CD8-positive, alpha-beta memory T cell (primary cell): ENCODE data around the gene CYP1A2. TPM values are rescaled to one million over a fixed set of nuclear protein-coding genes. Genes with fewer than 3 reads are reported as not detected.

ENCODE experiments used
- CTCF ChIA-PET: fragments of 350-600 bp; sonication (Branson Sonifier 250); formaldehyde crosslinking; loops from one replicate; lab custom pipeline; 2021; ENCODE audit warnings: antibody characterized with exemption; lab: Charles Lee
- POLR2A ChIA-PET: fragments of 350-600 bp; sonication (Branson Sonifier 250); formaldehyde crosslinking; loops from one replicate; lab custom pipeline; 2021; ENCODE audit warnings: antibody characterized with exemption; lab: Charles Lee
- DNase-seq, 5 donors: peaks; one replicate each; pipeline versions ENCODE4 v3.0.0 to v3.0.0-alpha.2; 2020 to 2022; ENCODE audit warnings: mixed read lengths in 1 of 5
- H3K27ac ChIP-seq: one replicate; pipeline ENCODE4 v1.7.0; 2013; ENCODE audit warnings: low read depth, mild to moderate bottlenecking, low read length, moderate library complexity
- H3K27me3 ChIP-seq: 2 replicates; pipeline ENCODE4 v1.7.0; 2013; ENCODE audit warnings: low read length, mild to moderate bottlenecking; ENCODE audit not compliant: insufficient read depth, poor library complexity, severe bottlenecking
- H3K36me3 ChIP-seq: 2 replicates; pipeline ENCODE4 v1.7.0; 2013; ENCODE audit warnings: mild to moderate bottlenecking, low read length, moderate library complexity; ENCODE audit not compliant: insufficient read depth
- H3K4me1 ChIP-seq: 2 replicates; pipeline ENCODE4 v1.7.0; 2013; ENCODE audit warnings: mild to moderate bottlenecking, low read length, moderate library complexity; ENCODE audit not compliant: insufficient read depth
- H3K4me3 ChIP-seq: 2 replicates; pipeline ENCODE4 v1.7.0; 2013; ENCODE audit warnings: mild to moderate bottlenecking, low read length
- H3K9me3 ChIP-seq: 2 replicates; pipeline ENCODE4 v1.7.0; 2013; ENCODE audit warnings: mild to moderate bottlenecking, low read length
- H3K27ac Mint-ChIP-seq, 8 donors: one replicate each; pipeline ENCODE4 v1.8.0; 2020 to 2021; ENCODE audit warnings: mixed read lengths in 8 of 8, mild to moderate bottlenecking in 6 of 8, inconsistent platforms in 3 of 8, moderate library complexity in 3 of 8
- H3K27me3 Mint-ChIP-seq, 2 donors: one replicate each; pipeline ENCODE4 v1.8.0; 2020 to 2021; ENCODE audit warnings: mixed read lengths in 2 of 2, mild to moderate bottlenecking in 1 of 2, moderate library complexity in 1 of 2
- H3K36me3 Mint-ChIP-seq, 3 donors: one replicate each; pipeline ENCODE4 v1.8.0; 2020 to 2021; ENCODE audit warnings: mixed read lengths in 3 of 3, inconsistent platforms in 1 of 3, mild to moderate bottlenecking in 1 of 3
- H3K4me1 Mint-ChIP-seq, 3 donors: one replicate each; pipeline ENCODE4 v1.8.0; 2020 to 2021; ENCODE audit warnings: mixed read lengths in 3 of 3, inconsistent platforms in 1 of 3, mild to moderate bottlenecking in 1 of 3
- H3K4me3 Mint-ChIP-seq, 7 donors: one replicate each; pipeline ENCODE4 v1.8.0; 2020 to 2021; ENCODE audit warnings: mixed read lengths in 7 of 7, mild to moderate bottlenecking in 6 of 7, moderate library complexity in 4 of 7, inconsistent platforms in 2 of 7
- H3K9me3 Mint-ChIP-seq, 5 donors: one replicate each; pipeline ENCODE4 v1.8.0; 2020 to 2022; ENCODE audit warnings: mixed read lengths in 5 of 5, mild to moderate bottlenecking in 3 of 5, moderate library complexity in 2 of 5, inconsistent platforms in 1 of 5
- polyA plus RNA-seq: library from polyadenylated mRNA; unstranded; fragments of 300-500 nt; fragmentation: Illumina TruSeq; gene quantifications from one replicate; pipeline ENCODE4 v1.2.3, GENCODE V29; 2021
- total RNA-seq, 2 experiments: library from RNA; stranded (reverse); gene quantifications; one replicate each; pipeline ENCODE4 v1.2.3, GENCODE V29; 2021

CYP1A2 gene
- total and polyA plus RNA-seq, 3 experiments from 2014 or later = not detected

DNA sequence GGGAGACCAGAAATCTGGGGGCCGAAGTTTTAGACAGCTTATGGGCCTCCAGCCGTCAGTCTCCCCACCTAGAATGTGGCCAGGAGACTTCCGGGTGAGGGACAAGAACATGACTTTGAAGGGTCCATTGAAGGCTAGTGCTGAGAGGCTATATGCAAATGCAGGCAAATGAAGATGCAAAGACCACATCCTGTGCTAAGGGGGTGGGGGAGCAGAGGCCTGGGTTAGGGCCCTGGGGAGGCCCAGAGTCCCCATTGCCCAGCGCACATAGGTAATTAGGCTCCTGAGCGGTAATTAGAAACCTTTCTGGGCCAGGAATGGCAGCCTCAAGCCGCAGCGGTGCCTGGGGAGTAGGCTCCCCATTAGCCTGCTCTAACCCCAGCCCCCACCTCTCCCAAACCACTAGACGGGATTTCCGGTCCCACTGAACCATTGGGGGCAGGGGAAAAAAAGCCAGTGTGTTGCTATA, 40.1 kb downstream of the CYP1A2 start:
- Histone ChIP-seq H3K9me3 (no peaks in the 10 kb centered on the region), H3K27ac (peak overlapping the region; percentile 69), H3K4me1 (peaks cover 87% of the 10 kb centered on the region), H3K27me3 (no peaks in the 10 kb centered on the region), H3K36me3 (peaks cover 11% of the 10 kb centered on the region), H3K4me3 (peak overlapping the region; percentile 80)
- ChIA-PET CTCF (interaction anchor here (0.9 to 15.8 kb wide), 15 partner anchors 10 to 175 kb away, joined by 3 to 1086 read pairs (median 5); partner anchors contain the start of genes COX5A, CPLX3 and CSK), POLR2A (interaction anchor here (0.5 to 3.9 kb wide), 10 partner anchors 8 to 663 kb away, joined by 3 to 31 read pairs (median 9); partner anchors contain the start of genes COX5A and SIN3A)
- peaks cover 0 to 31% (median 10%) of the 10 kb centered on the region in 3 donors for H3K36me3 Mint-ChIP-seq
- H3K4me1 Mint-ChIP-seq = peaks cover 90 to 98% (median 90%) of the 10 kb centered on the region in 3 donors
- DNase-seq = peak; percentile 53 to 82 (median 70)
- H3K4me3 Mint-ChIP-seq = peak overlapping the region; percentile 85 to 97 (median 91)
- peaks cover 0 to 5% of the 10 kb centered on the region in 2 donors for H3K27me3 Mint-ChIP-seq
- no peaks in the 10 kb centered on the region for H3K9me3 Mint-ChIP-seq
- peak overlapping the region; percentile 92 to 99 (median 98) for H3K27ac Mint-ChIP-seq

DNA sequence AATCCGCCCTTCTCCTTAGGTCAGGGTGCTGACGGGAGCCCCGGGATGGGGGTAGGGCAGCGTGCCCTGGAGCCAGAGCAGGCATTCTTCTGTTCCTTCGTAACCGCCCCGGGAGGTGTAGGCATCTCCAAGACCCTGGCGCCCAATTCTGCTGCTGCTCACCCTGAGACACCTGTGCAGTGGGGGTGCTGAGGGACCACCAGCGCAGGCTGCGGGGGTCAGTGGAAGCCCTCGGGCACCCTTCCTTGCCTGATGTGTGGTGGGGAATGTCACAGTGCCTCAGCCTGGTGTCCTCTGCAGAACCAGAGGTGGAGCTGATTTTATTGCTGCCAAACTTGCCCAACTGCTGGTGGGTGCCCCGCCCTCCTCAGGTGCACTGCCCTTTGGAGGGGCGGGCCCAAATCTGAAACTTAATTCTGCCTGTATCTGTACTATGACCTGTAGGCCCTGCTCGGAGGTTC, 40.6 kb downstream of the CYP1A2 start:
- H3K27me3 Mint-ChIP-seq = peaks cover 0 to 5% of the 10 kb centered on the region in 2 donors
- CTCF ChIA-PET = interaction anchor here (1.0 to 15.8 kb wide), 6 partner anchors 9 to 157 kb away, joined by 3 to 1086 read pairs (median 13); partner anchors contain the start of genes COX5A and CSK
- H3K36me3 Mint-ChIP-seq = peaks cover 0 to 27% (median 10%) of the 10 kb centered on the region in 3 donors
- peak overlapping the region; percentile 80 for H3K4me3 ChIP-seq
- no peaks in the 10 kb centered on the region for H3K9me3 ChIP-seq
- DNase-seq = peak in 2 of 5 donors; percentile 37 to 39
- H3K27me3 ChIP-seq = no peaks in the 10 kb centered on the region
- H3K4me3 Mint-ChIP-seq = peak overlapping the region; percentile 85 to 97 (median 91)
- peaks cover 11% of the 10 kb centered on the region for H3K36me3 ChIP-seq
- H3K27ac ChIP-seq = peak overlapping the region; percentile 69
- H3K4me1 ChIP-seq = peaks cover 92% of the 10 kb centered on the region
- H3K4me1 Mint-ChIP-seq = peaks cover 91 to 95% (median 92%) of the 10 kb centered on the region in 3 donors
- H3K27ac Mint-ChIP-seq = peak overlapping the region; percentile 92 to 99 (median 98)
- H3K9me3 Mint-ChIP-seq = no peaks in the 10 kb centered on the region
- POLR2A ChIA-PET = interaction anchor here (0.5 to 5.9 kb wide), 6 partner anchors 7 to 140 kb away, joined by 6 to 89 read pairs (median 12); partner anchors contain the start of gene CSK

DNA sequence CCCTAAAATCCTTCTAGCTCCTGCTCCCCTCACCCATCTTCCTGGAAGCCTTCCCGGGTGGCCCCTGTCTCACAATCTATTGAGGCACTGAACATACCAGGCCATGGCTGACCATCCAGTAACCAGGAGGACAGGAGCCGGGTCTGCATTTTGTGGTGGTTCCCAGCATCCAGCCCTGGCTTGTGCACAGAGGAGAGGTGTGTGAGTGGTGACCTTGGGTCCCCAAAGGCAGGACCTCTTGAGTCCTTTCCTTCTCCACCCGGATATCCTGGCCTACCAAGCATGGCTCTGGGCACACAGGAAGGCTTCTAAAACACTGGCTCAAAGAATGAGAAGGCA, 41.1 kb downstream of the CYP1A2 start:
- H3K27me3 ChIP-seq = no peaks in the 10 kb centered on the region
- Mint-ChIP-seq H3K4me1 (peaks cover 92 to 96% (median 93%) of the 10 kb centered on the region in 3 donors), H3K9me3 (no peaks in the 10 kb centered on the region), H3K27ac (peak overlapping the region; percentile 92 to 99 (median 98)), H3K27me3 (peaks cover 0 to 5% of the 10 kb centered on the region in 2 donors), H3K36me3 (peaks cover 0 to 25% (median 10%) of the 10 kb centered on the region in 3 donors), H3K4me3 (peak overlapping the region; percentile 85 to 97 (median 91))
- POLR2A ChIA-PET = interaction anchor here (1.0 to 5.9 kb wide), 3 partner anchors 8 to 19 kb away, joined by 6 to 89 read pairs (median 8); partner anchors contain the start of gene CSK
- peaks cover 97% of the 10 kb centered on the region for H3K4me1 ChIP-seq
- H3K9me3 ChIP-seq = no peaks in the 10 kb centered on the region
- CTCF ChIA-PET = interaction anchor here (1.0 to 15.8 kb wide), 6 partner anchors 9 to 158 kb away, joined by 3 to 1086 read pairs (median 6); partner anchors contain the start of genes COX5A and CSK
- DNase-seq = no peak
- H3K27ac ChIP-seq = peak overlapping the region; percentile 12
- H3K36me3 ChIP-seq = peaks cover 11% of the 10 kb centered on the region
- peak overlapping the region; percentile 80 for H3K4me3 ChIP-seq

DNA sequence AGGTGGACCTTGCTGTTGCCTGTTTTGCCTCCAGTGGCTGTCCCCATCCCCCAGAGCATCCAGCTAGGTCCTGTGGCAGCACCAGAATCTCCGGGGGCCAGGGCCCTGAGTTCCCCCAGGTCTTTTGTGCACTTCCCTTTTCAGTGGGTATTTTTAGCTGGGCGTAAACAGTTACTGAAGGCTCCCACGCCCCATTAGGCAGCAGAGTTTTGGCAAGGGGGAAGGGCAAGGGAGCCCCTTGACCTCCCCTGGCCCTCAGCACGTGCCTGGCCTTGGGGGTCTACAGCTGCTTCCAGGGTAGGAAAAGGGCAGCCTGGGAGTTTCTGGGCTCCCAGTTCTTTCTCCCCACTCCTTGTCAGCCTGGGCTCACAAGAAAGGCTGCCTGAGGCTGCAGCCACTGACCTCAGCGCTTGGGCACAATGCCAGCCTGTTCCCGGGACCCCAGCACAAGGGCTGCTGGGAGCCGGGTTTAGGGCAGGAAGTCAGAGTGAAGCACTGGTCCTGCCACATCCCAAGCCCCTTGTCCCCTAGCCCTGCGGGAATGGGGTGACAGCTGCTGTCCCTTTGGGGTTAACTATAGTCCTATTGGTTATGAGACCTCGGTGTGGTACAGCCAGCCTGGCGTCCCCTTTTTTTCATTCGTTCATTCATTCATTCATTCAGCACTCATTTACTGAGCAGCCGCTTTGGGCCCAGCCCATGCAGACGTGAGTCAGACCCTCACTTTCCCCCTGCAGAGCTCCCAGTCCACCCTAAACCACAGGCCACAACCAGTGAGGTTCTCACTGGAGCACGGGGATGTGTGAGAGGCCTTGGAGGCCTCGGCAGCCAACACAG, 41.7 kb downstream of the CYP1A2 start:
- Mint-ChIP-seq H3K4me3 (peak overlapping the region; percentile 85 to 97 (median 91)), H3K9me3 (no peaks in the 10 kb centered on the region), H3K36me3 (peaks cover 0 to 26% (median 8%) of the 10 kb centered on the region in 3 donors), H3K27ac (peak overlapping the region; percentile 92 to 99 (median 98)), H3K27me3 (peaks cover 0 to 3% of the 10 kb centered on the region in 2 donors), H3K4me1 (peaks cover 92 to 96% (median 93%) of the 10 kb centered on the region in 3 donors)
- peaks cover 99% of the 10 kb centered on the region for H3K4me1 ChIP-seq
- DNase-seq = peak in 1 of 5 donors; percentile 34
- peaks cover 11% of the 10 kb centered on the region for H3K36me3 ChIP-seq
- ChIA-PET POLR2A (interaction anchor here (0.6 to 5.9 kb wide), 3 partner anchors 8 to 71 kb away, joined by 5 to 89 read pairs (median 8); partner anchors contain the start of gene CSK), CTCF (interaction anchor here (1.2 to 15.8 kb wide), 4 partner anchors 9 to 158 kb away, joined by 3 to 1086 read pairs (median 4); partner anchors contain the start of gene CSK)
- no peaks in the 10 kb centered on the region for H3K27me3 ChIP-seq
- peak overlapping the region; percentile 80 for H3K4me3 ChIP-seq
- peak overlapping the region; percentile 12 for H3K27ac ChIP-seq
- H3K9me3 ChIP-seq = no peaks in the 10 kb centered on the region

DNA sequence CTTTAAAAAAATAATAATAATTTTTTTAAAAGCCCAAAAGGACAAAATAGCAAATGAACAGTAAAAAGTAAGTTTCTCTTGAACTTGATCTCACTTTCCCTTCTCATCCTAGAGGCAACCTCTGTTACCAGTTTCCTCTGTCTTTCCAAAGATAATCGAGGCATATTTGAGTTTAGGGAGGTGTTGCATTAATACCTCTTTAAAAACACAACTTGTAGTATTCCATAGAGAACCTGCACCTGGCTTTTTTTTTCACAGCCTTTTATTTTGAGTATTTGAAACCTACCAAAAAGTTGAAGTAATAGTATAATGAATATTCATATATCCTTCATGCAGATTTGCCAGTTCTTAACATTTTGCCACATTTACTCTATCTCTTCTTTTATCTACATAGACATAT, 42.4 kb downstream of the CYP1A2 start:
- no peaks in the 10 kb centered on the region for H3K27me3 ChIP-seq
- peaks cover 11% of the 10 kb centered on the region for H3K36me3 ChIP-seq
- peaks cover 99% of the 10 kb centered on the region for H3K4me1 ChIP-seq
- ChIA-PET CTCF (interaction anchor here (1.2 to 15.8 kb wide), 3 partner anchors 8 to 112 kb away, joined by 3 to 1086 read pairs (median 5); partner anchors contain the start of gene CSK), POLR2A (interaction anchor here (2.0 to 5.9 kb wide), 2 partner anchors 9 to 14 kb away, joined by 8 to 89 read pairs; partner anchors contain the start of gene CSK)
- peak overlapping the region; percentile 3 for H3K4me3 ChIP-seq
- H3K4me3 Mint-ChIP-seq = peak overlapping the region; percentile 68 to 95 (median 85)
- H3K9me3 ChIP-seq = no peaks in the 10 kb centered on the region
- peaks cover 0 to 26% (median 6%) of the 10 kb centered on the region in 3 donors for H3K36me3 Mint-ChIP-seq
- no peak overlapping the region for H3K27ac ChIP-seq
- H3K27ac Mint-ChIP-seq = peak overlapping the region; percentile 81 to 99 (median 97)
- no peaks in the 10 kb centered on the region for H3K9me3 Mint-ChIP-seq
- peaks cover 0 to 3% of the 10 kb centered on the region in 2 donors for H3K27me3 Mint-ChIP-seq
- H3K4me1 Mint-ChIP-seq = peaks cover 90 to 96% (median 92%) of the 10 kb centered on the region in 3 donors
- DNase-seq = no peak

DNA sequence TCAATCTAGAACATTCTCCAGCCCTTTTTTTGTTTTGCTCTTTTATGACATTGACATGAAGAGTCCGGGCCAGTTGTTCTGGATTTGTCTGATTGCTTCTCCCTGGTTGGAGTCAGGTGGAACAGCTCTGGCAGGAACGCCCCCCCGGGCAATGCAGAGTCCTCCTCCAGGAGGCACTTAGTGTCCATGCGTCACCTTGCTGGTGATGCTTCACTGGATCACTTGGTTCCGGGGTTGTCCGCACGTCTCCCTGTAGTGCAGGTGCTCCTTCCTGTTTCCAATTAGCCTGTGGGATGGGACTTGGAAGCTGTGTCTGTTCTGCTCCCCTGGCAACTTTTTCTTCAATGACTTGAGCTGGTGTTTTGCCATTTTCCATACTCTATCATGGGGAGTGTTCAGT, 43.0 kb downstream of the CYP1A2 start:
- Mint-ChIP-seq H3K9me3 (no peaks in the 10 kb centered on the region), H3K4me3 (peak overlapping the region; percentile 68 to 95 (median 85)), H3K36me3 (peaks cover 0 to 30% (median 7%) of the 10 kb centered on the region in 3 donors), H3K27me3 (peaks cover 0 to 3% of the 10 kb centered on the region in 2 donors), H3K27ac (peak overlapping the region; percentile 81 to 98 (median 93)), H3K4me1 (peaks cover 90 to 96% (median 94%) of the 10 kb centered on the region in 3 donors)
- Histone ChIP-seq H3K27me3 (no peaks in the 10 kb centered on the region), H3K4me1 (peaks cover 99% of the 10 kb centered on the region), H3K27ac (no peak overlapping the region), H3K9me3 (no peaks in the 10 kb centered on the region), H3K36me3 (peaks cover 11% of the 10 kb centered on the region), H3K4me3 (peak overlapping the region; percentile 3)
- DNase-seq = no peak
- ChIA-PET CTCF (interaction anchor here (3.4 to 15.8 kb wide), 2 partner anchors 15 to 159 kb away, joined by 19 to 1086 read pairs; partner anchors contain the start of gene CSK), POLR2A (interaction anchor here (0.7 to 5.9 kb wide), 3 partner anchors 10 to 20 kb away, joined by 4 to 89 read pairs (median 15); partner anchors contain the start of gene CSK)
